Activated naive CD4-positive, alpha-beta T cell treated with anti-CD3 and anti-CD28 coated beads, Interleukin-2, amount 50 U/mL, for 72 hours (primary cell): ENCODE measurements around the gene PPARD. TPM values are rescaled to one million over a fixed set of nuclear protein-coding genes. Genes with fewer than 3 reads are reported as not detected.
"Not testable (repeated sequence)": the region's sequence is repeated elsewhere in the genome, so short reads cannot be mapped to it uniquely, and the experiment has no call there.

ENCODE experiments used
- ATAC-seq, 2 donors: fragments of 150-1000 bp; cut with Tn5 transposase; 2 replicates each; pipeline ENCODE4 v1.10.0; 2021; ENCODE audit warnings: mild to moderate bottlenecking in 2 of 2, moderate library complexity in 2 of 2
- DNase-seq, 2 donors: peaks; one replicate each; pipeline ENCODE4 v3.0.0; 2021 to 2022; ENCODE audit warnings: low spot score in 2 of 2
- H3K27ac Mint-ChIP-seq, 2 donors: one replicate each; pipeline ENCODE4 v1.8.0; 2022; ENCODE audit warnings: mild to moderate bottlenecking in 2 of 2, mixed read lengths in 2 of 2
- H3K36me3 Mint-ChIP-seq, 2 donors: one replicate each; pipeline ENCODE4 v1.8.0; 2022; ENCODE audit warnings: mixed read lengths in 2 of 2
- H3K9me3 Mint-ChIP-seq, 2 donors: one replicate each; pipeline ENCODE4 v1.8.0; 2022; ENCODE audit warnings: mixed read lengths in 2 of 2
- total RNA-seq, 2 donors: library from RNA; stranded (reverse); gene quantifications; one replicate each; pipeline ENCODE4 v1.2.3, GENCODE V29; 2022

The PPARD gene
- total RNA-seq, 2 donors from 2014 or later, result 23.2 to 25.1 TPM

- not testable (repeated sequence) for H3K9me3 Mint-ChIP-seq, DNase-seq, ATAC-seq
- Mint-ChIP-seq H3K36me3 (peaks cover 27 to 50% of the 10 kb centered on the region in 2 donors), H3K27ac (peak overlapping the region in 1 of 2 donors; percentile 88)
Observed at GRCh38 chr6:35308543-35308942, 33.8 kb upstream of the PPARD start.

GRCh38 chr6:35309611-35310264 is 32.6 kb upstream of the PPARD start:
- Mint-ChIP-seq H3K36me3 (peaks cover 18 to 53% of the 10 kb centered on the region in 2 donors), H3K27ac (peak overlapping the region; percentile 88 to 96), H3K9me3 (no peaks in the 10 kb centered on the region)
- DNase-seq (peak in 1 of 2 donors; percentile 44), ATAC-seq (no peak)

- ATAC-seq, result peak; percentile 59 to 90
Observed at GRCh38 chr6:35310265-35310831, 32.0 kb upstream of the PPARD start.

GRCh38 chr6:35311390-35312075 is 30.8 kb upstream of the PPARD start:
- peak; percentile 34 to 60 for DNase-seq
- H3K36me3 Mint-ChIP-seq, result peaks cover 17 to 63% of the 10 kb centered on the region in 2 donors

More at GRCh38 chr6:35310265-35310831, 32.0 kb upstream of the PPARD start:
- DNase-seq, result peak in 1 of 2 donors; percentile 60
- peak overlapping the region; percentile 88 to 96 for H3K27ac Mint-ChIP-seq
- H3K36me3 Mint-ChIP-seq, result peaks cover 18 to 58% of the 10 kb centered on the region in 2 donors
- no peaks in the 10 kb centered on the region for H3K9me3 Mint-ChIP-seq

GRCh38 chr6:35312076-35312800 is 30.1 kb upstream of the PPARD start:
- no peak for DNase-seq
- ATAC-seq, result no peak
- H3K9me3 Mint-ChIP-seq, result no peaks in the 10 kb centered on the region

More at GRCh38 chr6:35311390-35312075, 30.8 kb upstream of the PPARD start:
- Mint-ChIP-seq H3K27ac (peak overlapping the region; percentile 88 to 96), H3K9me3 (no peaks in the 10 kb centered on the region)
- peak; percentile 46 to 55 for ATAC-seq

GRCh38 chr6:35312807-35313206 is 29.6 kb upstream of the PPARD start:
- Mint-ChIP-seq H3K27ac (peak overlapping the region; percentile 58 to 88), H3K36me3 (peaks cover 21 to 63% of the 10 kb centered on the region in 2 donors), H3K9me3 (no peaks in the 10 kb centered on the region)
- DNase-seq (no peak), ATAC-seq (no peak)

More at GRCh38 chr6:35312076-35312800, 30.1 kb upstream of the PPARD start:
- Mint-ChIP-seq H3K36me3 (peaks cover 15 to 63% of the 10 kb centered on the region in 2 donors), H3K27ac (peak overlapping the region; percentile 88 to 96)

- ATAC-seq (no peak), DNase-seq (no peak)
- Mint-ChIP-seq H3K36me3 (peaks cover 23 to 42% of the 10 kb centered on the region in 2 donors), H3K27ac (peak overlapping the region; percentile 7 to 26), H3K9me3 (no peaks in the 10 kb centered on the region)
Observed at GRCh38 chr6:35317483-35318195, 24.7 kb upstream of the PPARD start.

- Mint-ChIP-seq H3K27ac (peak overlapping the region; percentile 26 to 59), H3K36me3 (peaks cover 22 to 39% of the 10 kb centered on the region in 2 donors), H3K9me3 (no peaks in the 10 kb centered on the region)
- no peak for DNase-seq
- no peak for ATAC-seq
Observed at GRCh38 chr6:35318196-35319171, 23.9 kb upstream of the PPARD start.

GRCh38 chr6:35319346-35320030 is 22.9 kb upstream of the PPARD start:
- Mint-ChIP-seq H3K27ac (peak overlapping the region; percentile 41 to 74), H3K9me3 (no peaks in the 10 kb centered on the region), H3K36me3 (peaks cover 22 to 29% of the 10 kb centered on the region in 2 donors)
- DNase-seq, result no peak
- no peak for ATAC-seq

GRCh38 chr6:35320031-35320410 is 22.3 kb upstream of the PPARD start:
- H3K27ac Mint-ChIP-seq, result peak overlapping the region; percentile 63 to 74
- ATAC-seq (no peak), DNase-seq (no peak)
- H3K9me3 Mint-ChIP-seq, result no peaks in the 10 kb centered on the region
- peaks cover 22 to 28% of the 10 kb centered on the region in 2 donors for H3K36me3 Mint-ChIP-seq

- ATAC-seq, result no peak
- Mint-ChIP-seq H3K36me3 (peaks cover 22 to 27% of the 10 kb centered on the region in 2 donors), H3K9me3 (no peaks in the 10 kb centered on the region), H3K27ac (peak overlapping the region; percentile 31 to 91)
- no peak for DNase-seq
Observed at GRCh38 chr6:35321091-35321490, 21.3 kb upstream of the PPARD start.

GRCh38 chr6:35327349-35328027 is 14.9 kb upstream of the PPARD start:
- H3K36me3 Mint-ChIP-seq, result peaks cover 9 to 11% of the 10 kb centered on the region in 2 donors
- ATAC-seq, result peak; percentile 89 to 91
- H3K27ac Mint-ChIP-seq, result peak overlapping the region; percentile 45 to 85
- H3K9me3 Mint-ChIP-seq, result peaks cover 0 to 4% of the 10 kb centered on the region in 2 donors
- DNase-seq, result peak; percentile 66 to 77

GRCh38 chr6:35328108-35328723 is 14.1 kb upstream of the PPARD start:
- Mint-ChIP-seq H3K36me3 (peaks cover 13 to 17% of the 10 kb centered on the region in 2 donors), H3K27ac (peak overlapping the region in 1 of 2 donors; percentile 85), H3K9me3 (peaks cover 0 to 7% of the 10 kb centered on the region in 2 donors)
- DNase-seq, result no peak
- ATAC-seq, result peak in 1 of 2 donors; percentile 50

GRCh38 chr6:35328965-35329364 is 13.4 kb upstream of the PPARD start:
- not testable (repeated sequence) for H3K9me3 Mint-ChIP-seq, ATAC-seq, DNase-seq
- Mint-ChIP-seq H3K36me3 (peaks cover 13 to 19% of the 10 kb centered on the region in 2 donors), H3K27ac (peak overlapping the region in 1 of 2 donors; percentile 85)
